A673 (cell line): ENCODE measurements around the gene PPP1CA. TPM values are rescaled to one million over a fixed set of nuclear protein-coding genes. Genes with fewer than 3 reads are reported as not detected.
A peak's percentile ranks its signal among the peaks of the same experiment; 100 is the strongest.

Experiments
- BruUV-seq: library from RNA; stranded (reverse); fragments of 400-500 nt; replicated peaks from 2 replicates; lab custom pipeline; 2021; lab: Mats Ljungman, UMichigan
- CTCF ChIA-PET: fragments of 300-600 bp; sonication (Branson Sonifier 250); formaldehyde crosslinking; loops from one replicate; lab custom pipeline; 2022; ENCODE audit warnings: antibody characterized with exemption; lab: Charles Lee
- POLR2A ChIA-PET: fragments of 300-600 bp; sonication (Branson Sonifier 250); formaldehyde crosslinking; loops from one replicate; lab custom pipeline; 2022; ENCODE audit warnings: antibody characterized with exemption; ENCODE audit not compliant: low non-redundant PET; lab: Charles Lee
- DNase-seq: peaks from one replicate; pipeline ENCODE4 v3.0.0-alpha.2; 2015; ENCODE audit warnings: low spot score
- H3K27ac ChIP-seq: fragments of 200-600 bp; sonication (generic); 2 replicates; pipeline ENCODE4 v1.5.1; 2016; ENCODE audit warnings: mixed run types, low read depth, mild to moderate bottlenecking, mixed read lengths, antibody characterized with exemption, low read length; ENCODE audit not compliant: poor library complexity, severe bottlenecking
- H3K27me3 ChIP-seq: fragments of 200-600 bp; sonication (generic); replicated peaks from 2 replicates; pipeline ENCODE4 v1.6.1; 2017; ENCODE audit warnings: mixed run types, low read depth, mild to moderate bottlenecking, mixed read lengths, antibody characterized with exemption, low read length; ENCODE audit not compliant: insufficient read depth, poor library complexity
- H3K36me3 ChIP-seq: fragments of 200-600 bp; sonication (generic); 2 replicates; pipeline ENCODE4 v1.6.1; 2016; ENCODE audit warnings: mixed run types, mild to moderate bottlenecking, mixed read lengths, antibody characterized with exemption, low read length; ENCODE audit not compliant: insufficient read depth, poor library complexity, severe bottlenecking
- H3K4me1 ChIP-seq: fragments of 200-600 bp; sonication (generic); 2 replicates; pipeline ENCODE4 v1.6.1; 2017; ENCODE audit warnings: mixed run types, mild to moderate bottlenecking, mixed read lengths, antibody characterized with exemption, low read length; ENCODE audit not compliant: insufficient read depth, poor library complexity, severe bottlenecking
- H3K4me3 ChIP-seq: fragments of 200-600 bp; sonication (generic); 2 replicates; pipeline ENCODE4 v1.5.1; 2016; ENCODE audit warnings: low read depth, mixed run types, mild to moderate bottlenecking, mixed read lengths, low read length; ENCODE audit not compliant: poor library complexity, severe bottlenecking
- H3K9me3 ChIP-seq: fragments of 200-600 bp; sonication (generic); 2 replicates; pipeline ENCODE4 v1.6.1; 2016; ENCODE audit warnings: mixed run types, low read depth, mild to moderate bottlenecking, mixed read lengths, antibody characterized with exemption, low read length; ENCODE audit not compliant: poor library complexity, severe bottlenecking
- EZH2 ChIP-seq: fragments of 200-600 bp; sonication (generic); IDR thresholded peaks from 2 replicates; pipeline ENCODE4 v1.6.1; 2017; ENCODE audit warnings: borderline replicate concordance, low read depth, mild to moderate bottlenecking, mixed read lengths, antibody characterized with exemption, low read length; ENCODE audit not compliant: poor library complexity, severe bottlenecking
- intact Hi-C: fragments of 100-400 bp; cut with micrococcal nuclease; formaldehyde crosslinking; loops from one replicate; pipeline ENCODE4 v1.10.0; 2022; ENCODE audit not compliant: unreplicated experiment
- total RNA-seq: library from RNA; stranded (reverse); gene quantifications from 2 replicates; pipeline ENCODE4 v1.2.3, GENCODE V29; 2021
- TF ChIP-seq, protein P1 (sequence below): fragments of 300-800, 200-600 bp; sonication (generic); conservative IDR thresholded peaks from 2 replicates; pipeline ENCODE4 v1.5.1; 2017; ENCODE audit warnings: low read depth, mild to moderate bottlenecking, antibody characterized with exemption, low read length, moderate library complexity, mixed read lengths

The PPP1CA gene
- total RNA-seq, 1 experiment from 2014 or later, result 239 TPM

DNA sequence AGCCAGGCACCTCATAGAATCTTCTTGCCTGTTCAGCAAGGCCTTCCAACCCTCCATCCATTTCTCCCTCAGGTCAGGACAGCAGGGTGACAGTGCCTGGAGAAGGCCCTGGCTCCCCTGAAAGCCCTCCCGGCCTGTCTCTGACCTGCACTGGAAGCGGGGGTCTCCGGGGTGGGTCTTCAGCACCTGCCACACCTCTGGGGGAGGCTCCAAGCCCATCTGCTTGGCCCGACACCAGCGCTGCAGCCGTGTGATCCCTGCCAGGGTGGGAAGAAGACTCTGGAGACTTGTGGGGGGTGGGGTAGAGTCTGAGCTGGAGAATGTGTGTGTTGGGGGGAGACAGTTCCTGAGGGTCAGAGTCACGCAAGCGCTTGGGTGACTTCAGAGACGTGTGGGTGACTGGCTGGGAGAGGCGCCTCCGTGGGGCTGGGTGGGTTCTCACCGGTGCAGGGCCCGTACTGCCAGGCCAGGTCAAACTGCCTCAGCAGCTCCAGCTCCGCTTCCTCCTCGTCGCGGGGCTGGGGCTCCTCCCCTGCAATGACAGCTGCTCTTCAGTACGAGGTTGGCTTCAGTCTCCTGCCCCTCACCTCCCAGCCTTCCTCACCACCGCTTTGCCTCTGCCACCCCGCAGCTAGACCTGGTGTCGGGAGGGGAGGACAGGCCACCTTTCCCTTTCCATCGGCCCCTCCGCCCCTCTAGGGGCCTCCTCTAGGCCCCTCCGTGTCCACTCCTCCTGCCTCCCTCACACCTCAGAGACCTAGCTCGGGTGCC, 48.9 kb downstream of the PPP1CA start:
- Histone ChIP-seq H3K36me3 (no peaks in the 10 kb centered on the region), H3K27me3 (no peaks in the 10 kb centered on the region), H3K27ac (peak overlapping the region; percentile 91), H3K9me3 (no peaks in the 10 kb centered on the region), H3K4me1 (peaks cover 25% of the 10 kb centered on the region), H3K4me3 (peak overlapping the region; percentile 90)
- intact Hi-C loops, result loop anchor here (5.0 kb wide), 1 partner anchor 155 kb away; the partner anchor contains the start of genes CDK2AP2 and PITPNM1
- POLR2A ChIA-PET, result interaction anchor here (0.6 to 0.7 kb wide), 2 partner anchors 9 to 24 kb away, joined by 3 to 7 read pairs; no protein-coding TSS in a partner anchor
- BruUV-seq, result TSS peak; percentile 87
- DNase-seq, result no peak
- CTCF ChIA-PET, result interaction anchor here (0.5 to 4.1 kb wide), 2 partner anchors 18 to 30 kb away, joined by 3 to 78 read pairs; no protein-coding TSS in a partner anchor
- TF ChIP-seq, protein P1, sequence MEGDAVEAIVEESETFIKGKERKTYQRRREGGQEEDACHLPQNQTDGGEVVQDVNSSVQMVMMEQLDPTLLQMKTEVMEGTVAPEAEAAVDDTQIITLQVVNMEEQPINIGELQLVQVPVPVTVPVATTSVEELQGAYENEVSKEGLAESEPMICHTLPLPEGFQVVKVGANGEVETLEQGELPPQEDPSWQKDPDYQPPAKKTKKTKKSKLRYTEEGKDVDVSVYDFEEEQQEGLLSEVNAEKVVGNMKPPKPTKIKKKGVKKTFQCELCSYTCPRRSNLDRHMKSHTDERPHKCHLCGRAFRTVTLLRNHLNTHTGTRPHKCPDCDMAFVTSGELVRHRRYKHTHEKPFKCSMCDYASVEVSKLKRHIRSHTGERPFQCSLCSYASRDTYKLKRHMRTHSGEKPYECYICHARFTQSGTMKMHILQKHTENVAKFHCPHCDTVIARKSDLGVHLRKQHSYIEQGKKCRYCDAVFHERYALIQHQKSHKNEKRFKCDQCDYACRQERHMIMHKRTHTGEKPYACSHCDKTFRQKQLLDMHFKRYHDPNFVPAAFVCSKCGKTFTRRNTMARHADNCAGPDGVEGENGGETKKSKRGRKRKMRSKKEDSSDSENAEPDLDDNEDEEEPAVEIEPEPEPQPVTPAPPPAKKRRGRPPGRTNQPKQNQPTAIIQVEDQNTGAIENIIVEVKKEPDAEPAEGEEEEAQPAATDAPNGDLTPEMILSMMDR, result no peak
- no peak for TF ChIP-seq EZH2

- H3K9me3 ChIP-seq, result no peaks in the 10 kb centered on the region
- H3K27ac ChIP-seq, result no peak overlapping the region
- intact Hi-C loops, result loop anchor here (5.0 kb wide), 1 partner anchor 156 kb away; the partner anchor contains the start of genes CDK2AP2 and PITPNM1
- POLR2A ChIA-PET, result no interaction called here
- DNase-seq, result peak; percentile 81
- H3K27me3 ChIP-seq, result no peaks in the 10 kb centered on the region
- H3K36me3 ChIP-seq, result no peaks in the 10 kb centered on the region
- CTCF ChIA-PET, result interaction anchor here (0.6 to 4.1 kb wide), 15 partner anchors 9 to 495 kb away, joined by 3 to 78 read pairs (median 4); partner anchors contain the start of genes CLCF1, PPP1CA and RAD9A
- peaks cover 21% of the 10 kb centered on the region for H3K4me1 ChIP-seq
- TF ChIP-seq, protein P1, result peak; percentile 95
- no peak for TF ChIP-seq EZH2
- no TSS peak for BruUV-seq
- no peak overlapping the region for H3K4me3 ChIP-seq
Observed at GRCh38 chr11:67351275-67352005, 50.2 kb downstream of the PPP1CA start.

- H3K9me3 ChIP-seq, result no peaks in the 10 kb centered on the region
- no peaks in the 10 kb centered on the region for H3K27me3 ChIP-seq
- no TSS peak for BruUV-seq
- no peak overlapping the region for H3K4me3 ChIP-seq
- TF ChIP-seq EZH2, result no peak
- TF ChIP-seq, protein P1, result no peak
- intact Hi-C loops, result loop anchor here (5.0 kb wide), 1 partner anchor 157 kb away; the partner anchor contains the start of genes CDK2AP2 and PITPNM1
- no peaks in the 10 kb centered on the region for H3K36me3 ChIP-seq
- peaks cover 21% of the 10 kb centered on the region for H3K4me1 ChIP-seq
- POLR2A ChIA-PET, result no interaction called here
- no peak overlapping the region for H3K27ac ChIP-seq
- CTCF ChIA-PET, result interaction anchor here (1.1 kb wide), 1 partner anchor 33 kb away, joined by 3 read pairs; no protein-coding TSS in a partner anchor
- DNase-seq, result no peak
Observed at GRCh38 chr11:67349928-67350465, 51.7 kb downstream of the PPP1CA start.
